ENCODE measurements around the gene NUP93. TPM values are rescaled to one million over a fixed set of nuclear protein-coding genes. Genes with fewer than 3 reads are reported as not detected.
A peak's percentile ranks its signal among the peaks of the same experiment; 100 is the strongest.

The NUP93 gene
- total and polyA plus RNA-seq, 9 of the 15 experiments (the other 6 are each of a cell fraction or from before 2014, with no cell fraction given), result 92.0 to 162 (median 121) TPM

- TF ChIP-seq NR2C1 (IDR thresholded peaks at IDR 0.05), result no peak
- TF ChIP-seq NR2C1 (tag; IDR thresholded peaks at IDR 0.05), result 0 out of 2 replicates have a peak, but pooled peaks have one; percentile 31
- TF ChIP-seq, protein P1, sequence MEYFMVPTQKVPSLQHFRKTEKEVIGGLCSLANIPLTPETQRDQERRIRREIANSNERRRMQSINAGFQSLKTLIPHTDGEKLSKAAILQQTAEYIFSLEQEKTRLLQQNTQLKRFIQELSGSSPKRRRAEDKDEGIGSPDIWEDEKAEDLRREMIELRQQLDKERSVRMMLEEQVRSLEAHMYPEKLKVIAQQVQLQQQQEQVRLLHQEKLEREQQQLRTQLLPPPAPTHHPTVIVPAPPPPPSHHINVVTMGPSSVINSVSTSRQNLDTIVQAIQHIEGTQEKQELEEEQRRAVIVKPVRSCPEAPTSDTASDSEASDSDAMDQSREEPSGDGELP (CRISPR knock-in tag; IDR thresholded peaks at IDR 0.05; ENCODE audit: borderline replicate concordance), result peak; percentile 50; the same call in 1 of the 2 replicates
- peak; percentile 44; the same call in 1 of the 2 replicates for TF ChIP-seq STAG1 (CRISPR knock-in tag; IDR thresholded peaks at IDR 0.05; ENCODE audit: borderline replicate concordance)
- TF ChIP-seq ZNF24 (IDR thresholded peaks at IDR 0.05), result peak; percentile 36; the same call in 1 of the 2 replicates
- TF ChIP-seq CREM (IDR thresholded peaks at IDR 0.05; ENCODE audit: low read depth), result peak; percentile 62
- TF ChIP-seq, protein P2, sequence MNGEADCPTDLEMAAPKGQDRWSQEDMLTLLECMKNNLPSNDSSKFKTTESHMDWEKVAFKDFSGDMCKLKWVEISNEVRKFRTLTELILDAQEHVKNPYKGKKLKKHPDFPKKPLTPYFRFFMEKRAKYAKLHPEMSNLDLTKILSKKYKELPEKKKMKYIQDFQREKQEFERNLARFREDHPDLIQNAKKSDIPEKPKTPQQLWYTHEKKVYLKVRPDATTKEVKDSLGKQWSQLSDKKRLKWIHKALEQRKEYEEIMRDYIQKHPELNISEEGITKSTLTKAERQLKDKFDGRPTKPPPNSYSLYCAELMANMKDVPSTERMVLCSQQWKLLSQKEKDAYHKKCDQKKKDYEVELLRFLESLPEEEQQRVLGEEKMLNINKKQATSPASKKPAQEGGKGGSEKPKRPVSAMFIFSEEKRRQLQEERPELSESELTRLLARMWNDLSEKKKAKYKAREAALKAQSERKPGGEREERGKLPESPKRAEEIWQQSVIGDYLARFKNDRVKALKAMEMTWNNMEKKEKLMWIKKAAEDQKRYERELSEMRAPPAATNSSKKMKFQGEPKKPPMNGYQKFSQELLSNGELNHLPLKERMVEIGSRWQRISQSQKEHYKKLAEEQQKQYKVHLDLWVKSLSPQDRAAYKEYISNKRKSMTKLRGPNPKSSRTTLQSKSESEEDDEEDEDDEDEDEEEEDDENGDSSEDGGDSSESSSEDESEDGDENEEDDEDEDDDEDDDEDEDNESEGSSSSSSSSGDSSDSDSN (IDR thresholded peaks at IDR 0.05; ENCODE audit: borderline replicate concordance in 1 of 2, low read depth in 2 of 2, low read length in 2 of 2), result no peak
- TF ChIP-seq MEIS2 (IDR thresholded peaks at IDR 0.05; ENCODE audit: partially characterized antibody), result peak; percentile 19
- TF ChIP-seq, protein P3, sequence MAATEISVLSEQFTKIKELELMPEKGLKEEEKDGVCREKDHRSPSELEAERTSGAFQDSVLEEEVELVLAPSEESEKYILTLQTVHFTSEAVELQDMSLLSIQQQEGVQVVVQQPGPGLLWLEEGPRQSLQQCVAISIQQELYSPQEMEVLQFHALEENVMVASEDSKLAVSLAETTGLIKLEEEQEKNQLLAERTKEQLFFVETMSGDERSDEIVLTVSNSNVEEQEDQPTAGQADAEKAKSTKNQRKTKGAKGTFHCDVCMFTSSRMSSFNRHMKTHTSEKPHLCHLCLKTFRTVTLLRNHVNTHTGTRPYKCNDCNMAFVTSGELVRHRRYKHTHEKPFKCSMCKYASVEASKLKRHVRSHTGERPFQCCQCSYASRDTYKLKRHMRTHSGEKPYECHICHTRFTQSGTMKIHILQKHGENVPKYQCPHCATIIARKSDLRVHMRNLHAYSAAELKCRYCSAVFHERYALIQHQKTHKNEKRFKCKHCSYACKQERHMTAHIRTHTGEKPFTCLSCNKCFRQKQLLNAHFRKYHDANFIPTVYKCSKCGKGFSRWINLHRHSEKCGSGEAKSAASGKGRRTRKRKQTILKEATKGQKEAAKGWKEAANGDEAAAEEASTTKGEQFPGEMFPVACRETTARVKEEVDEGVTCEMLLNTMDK (IDR thresholded peaks at IDR 0.05; ENCODE audit: borderline replicate concordance, insufficient read depth, low read depth, low read length, poor library complexity, severe bottlenecking), result peak; percentile 13
- TF ChIP-seq, protein P4, sequence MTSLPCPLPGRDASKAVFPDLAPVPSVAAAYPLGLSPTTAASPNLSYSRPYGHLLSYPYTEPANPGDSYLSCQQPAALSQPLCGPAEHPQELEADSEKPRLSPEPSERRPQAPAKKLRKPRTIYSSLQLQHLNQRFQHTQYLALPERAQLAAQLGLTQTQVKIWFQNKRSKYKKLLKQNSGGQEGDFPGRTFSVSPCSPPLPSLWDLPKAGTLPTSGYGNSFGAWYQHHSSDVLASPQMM (CRISPR knock-in tag; IDR thresholded peaks at IDR 0.05), result no peak
- peak; percentile 71 for TF ChIP-seq PKNOX1 (IDR thresholded peaks at IDR 0.05)
- TF ChIP-seq ZEB2 (IDR thresholded peaks at IDR 0.05), result no peak
- TF ChIP-seq ZNF655 (CRISPR knock-in tag; IDR thresholded peaks at IDR 0.05), result no peak
- peak; percentile 70 for TF ChIP-seq C11orf30 (IDR thresholded peaks at IDR 0.05; ENCODE audit: low read depth)
- peak in 1 of 2 experiments; percentile 82; a peak in 2 of 4 replicates for TF ChIP-seq RCOR1 (IDR thresholded peaks at IDR 0.05; ENCODE audit: borderline replicate concordance in 1 of 2, low read depth in 2 of 2, low read length in 2 of 2)
- TF ChIP-seq CC2D1A (IDR thresholded peaks at IDR 0.05), result peak; percentile 58; the same call in 1 of the 2 replicates
- no peak for TF ChIP-seq MCM7 (IDR thresholded peaks at IDR 0.05)
- TF ChIP-seq KDM1A (IDR thresholded peaks at IDR 0.05), result peak; percentile 76 to 84
- TF ChIP-seq BCOR (IDR thresholded peaks at IDR 0.05), result peak; percentile 95
- TF ChIP-seq SMC3 (conservative IDR thresholded peaks at IDR 0.05; ENCODE audit: insufficient read depth, low read depth, low read length), result 0 out of 2 replicates have a peak, but pooled peaks have one; percentile 31
Measured at GRCh38 chr16:56869513-56870275, 139.8 kb downstream of the NUP93 start (continued).

Data from K562 (cell line).